Neuronal stem cell (in vitro differentiated cells): Measurements from ENCODE around the gene CACNG6.

Source experiments
- DNase-seq: peaks from one replicate; pipeline ENCODE4 v3.0.0-alpha.2; 2013; ENCODE audit warnings: low spot score
- H2AFZ ChIP-seq: one replicate; pipeline ENCODE4 v1.6.1; 2013; ENCODE audit warnings: mild to moderate bottlenecking, low read length, inconsistent platforms
- H2AK5ac ChIP-seq: 2 replicates; pipeline ENCODE4 v1.6.1; 2013; ENCODE audit warnings: low read depth, mild to moderate bottlenecking, inconsistent platforms, low read length, moderate library complexity, mixed read lengths
- H2BK120ac ChIP-seq: 2 replicates; pipeline ENCODE4 v1.6.1; 2013; ENCODE audit warnings: low read depth, mild to moderate bottlenecking, inconsistent platforms, low read length, moderate library complexity, mixed read lengths
- H2BK12ac ChIP-seq: one replicate; pipeline ENCODE4 v1.6.1; 2013; ENCODE audit warnings: low read length, inconsistent platforms
- H2BK15ac ChIP-seq: 2 replicates; pipeline ENCODE4 v1.6.1; 2013; ENCODE audit warnings: mild to moderate bottlenecking, low read length, inconsistent platforms, mixed read lengths
- H2BK5ac ChIP-seq: one replicate; pipeline ENCODE4 v1.6.1; 2013; ENCODE audit warnings: inconsistent platforms, mild to moderate bottlenecking, low read length, moderate library complexity
- H3K14ac ChIP-seq: one replicate; pipeline ENCODE4 v1.6.1; 2013; ENCODE audit warnings: low read length, inconsistent platforms
- H3K18ac ChIP-seq: 2 replicates; pipeline ENCODE4 v1.6.1; 2013; ENCODE audit warnings: low read length, inconsistent platforms
- H3K23ac ChIP-seq: 2 replicates; pipeline ENCODE4 v1.6.1; 2013; ENCODE audit warnings: low read depth, mild to moderate bottlenecking, mixed read lengths, low read length, inconsistent platforms; ENCODE audit not compliant: poor library complexity
- H3K27ac ChIP-seq: replicated peaks from 3 replicates; pipeline ENCODE4 v1.5.1; 2013; ENCODE audit warnings: low read length, inconsistent platforms
- H3K27me3 ChIP-seq, 3 experiments: 2 replicates each; pipeline ENCODE4 v1.6.1; 2013; ENCODE audit warnings: low read length in 3 of 3, mild to moderate bottlenecking in 2 of 3, inconsistent platforms in 1 of 3, low read depth in 1 of 3, mixed read lengths in 1 of 3, moderate library complexity in 1 of 3; ENCODE audit not compliant: control insufficient read depth in 3 of 3, insufficient read depth in 3 of 3
- H3K36me3 ChIP-seq, 2 donors: replicated peaks in 1 of 2; 2 replicates each; pipeline ENCODE4 v1.6.1; 2013; ENCODE audit warnings: low read length in 2 of 2; ENCODE audit not compliant: control insufficient read depth in 2 of 2, insufficient read depth in 2 of 2
- H3K4ac ChIP-seq: 2 replicates; pipeline ENCODE4 v1.6.1; 2013; ENCODE audit warnings: inconsistent platforms, mild to moderate bottlenecking, low read length, moderate library complexity
- H3K4me1 ChIP-seq, 2 donors: 1 replicate in 1 of 2; 2 replicates in 1 of 2; pipeline ENCODE4 v1.6.1; 2013; ENCODE audit warnings: low read length in 2 of 2, low read depth in 1 of 2; ENCODE audit not compliant: control insufficient read depth in 2 of 2, insufficient read depth in 1 of 2
- H3K4me2 ChIP-seq: one replicate; pipeline ENCODE4 v1.6.1; 2013; ENCODE audit warnings: mild to moderate bottlenecking, low read length, inconsistent platforms; ENCODE audit not compliant: insufficient read depth, poor library complexity, severe bottlenecking
- H3K4me3 ChIP-seq, 2 donors: 2 replicates each; pipeline ENCODE4 v1.5.1; 2013; ENCODE audit warnings: low read length in 2 of 2, mild to moderate bottlenecking in 2 of 2, inconsistent platforms in 1 of 2, moderate library complexity in 1 of 2
- H3K79me1 ChIP-seq: one replicate; pipeline ENCODE4 v1.6.1; 2013; ENCODE audit warnings: low read depth, mild to moderate bottlenecking, inconsistent platforms, low read length, moderate library complexity
- H3K9ac ChIP-seq: one replicate; pipeline ENCODE4 v1.6.1; 2013; ENCODE audit warnings: mild to moderate bottlenecking, low read depth, low read length, inconsistent platforms; ENCODE audit not compliant: poor library complexity
- H3K9me3 ChIP-seq, 2 donors: replicated peaks in 1 of 2; 2 replicates each; pipeline versions ENCODE3 to v1.6.1; 2013; ENCODE audit warnings: low read length in 2 of 2, mild to moderate bottlenecking in 2 of 2, inconsistent platforms in 1 of 2, low read depth in 1 of 2, mixed read lengths in 1 of 2, moderate library complexity in 1 of 2; ENCODE audit not compliant: control insufficient read depth in 2 of 2, insufficient read depth in 1 of 2
- H4K8ac ChIP-seq: one replicate; pipeline ENCODE4 v1.6.1; 2013; ENCODE audit warnings: low read depth, mild to moderate bottlenecking, inconsistent platforms, low read length, moderate library complexity
- H4K91ac ChIP-seq: one replicate; pipeline ENCODE4 v1.6.1; 2013; ENCODE audit warnings: low read length, low read depth, mild to moderate bottlenecking, inconsistent platforms; ENCODE audit not compliant: poor library complexity
- WGBS, 2 donors: extraction: QIAGEN DNeasy Blood & Tissue Kit; methylation state at CpG; one replicate each; pipeline ENCODE4 v1.1.7; 2013; ENCODE audit warnings: missing lambda C conversion rate in 2 of 2, mixed read lengths in 1 of 2; ENCODE audit not compliant: insufficient read length in 2 of 2, insufficient replicate concordance in 1 of 2; ENCODE audit errors: extremely low coverage in 2 of 2; 5-methylcytosine and 5-hydroxymethylcytosine counted together

Gene CACNG6

GRCh38 chr19:54024660-54025059, 33.2 kb downstream of the CACNG6 start:
- WGBS, 2 donors, result no CpG with 5 or more reads among the region's 9 CpGs
- Histone ChIP-seq H2AK5ac (no peak overlapping the region), H3K9ac (no peak overlapping the region), H2BK5ac (no peak overlapping the region), H4K8ac (no peak overlapping the region), H3K4ac (no peak overlapping the region), H3K4me2 (no peak overlapping the region), H3K23ac (no peak overlapping the region), H3K14ac (no peak overlapping the region), H3K18ac (peak overlapping the region; percentile 52), H2BK15ac (peak overlapping the region; percentile 79), H4K91ac (no peak overlapping the region), H3K4me1 (peaks cover 2 to 11% of the 10 kb centered on the region in 2 donors), H3K9me3 (peaks cover 0 to 3% of the 10 kb centered on the region in 2 donors), H3K79me1 (no peaks in the 10 kb centered on the region), H3K27me3 (no peaks in the 10 kb centered on the region), H2AFZ (no peak overlapping the region), H3K36me3 (no peaks in the 10 kb centered on the region), H3K27ac (no peak overlapping the region), H2BK120ac (no peak overlapping the region), H2BK12ac (no peak overlapping the region), H3K4me3 (no peak overlapping the region)
- no peak for DNase-seq

- H3K4ac ChIP-seq, result no peak overlapping the region
- H3K36me3 ChIP-seq, result no peaks in the 10 kb centered on the region
- no peak overlapping the region for H4K91ac ChIP-seq
- H3K18ac ChIP-seq, result no peak overlapping the region
- H3K9me3 ChIP-seq, result no peaks in the 10 kb centered on the region
- H3K4me3 ChIP-seq, result no peak overlapping the region
- no peak overlapping the region for H3K4me2 ChIP-seq
- no peaks in the 10 kb centered on the region for H3K27me3 ChIP-seq
- no peak overlapping the region for H2BK15ac ChIP-seq
- no peak overlapping the region for H2AK5ac ChIP-seq
- H3K4me1 ChIP-seq, result peaks cover 4 to 7% of the 10 kb centered on the region in 2 donors
- H3K23ac ChIP-seq, result no peak overlapping the region
- no peak overlapping the region for H2BK5ac ChIP-seq
- H3K27ac ChIP-seq, result no peak overlapping the region
- no peak overlapping the region for H2BK120ac ChIP-seq
- no peaks in the 10 kb centered on the region for H3K79me1 ChIP-seq
- no peak overlapping the region for H2BK12ac ChIP-seq
- peak overlapping the region; percentile 18 for H3K9ac ChIP-seq
- H2AFZ ChIP-seq, result no peak overlapping the region
- WGBS, 2 donors, result no CpG with 5 or more reads among the region's 7 CpGs
- DNase-seq, result no peak
- no peak overlapping the region for H3K14ac ChIP-seq
- H4K8ac ChIP-seq, result no peak overlapping the region
These were observed 35.2 kb downstream of the CACNG6 start for GRCh38 chr19:54026656-54027055.

GRCh38 chr19:54029301-54029700, 37.9 kb downstream of the CACNG6 start:
- H3K4me2 ChIP-seq, result no peak overlapping the region
- no peak overlapping the region for H3K14ac ChIP-seq
- no peak overlapping the region for H3K4ac ChIP-seq
- H3K27me3 ChIP-seq, result no peaks in the 10 kb centered on the region
- H2AK5ac ChIP-seq, result no peak overlapping the region
- no peak overlapping the region for H4K8ac ChIP-seq
- H3K23ac ChIP-seq, result no peak overlapping the region
- DNase-seq, result no peak
- no peak overlapping the region for H3K9ac ChIP-seq
- H2BK120ac ChIP-seq, result no peak overlapping the region
- no peaks in the 10 kb centered on the region for H3K36me3 ChIP-seq
- no CpG with 5 or more reads among the region's 3 CpGs for WGBS, 2 donors
- no peaks in the 10 kb centered on the region for H3K9me3 ChIP-seq
- H2BK5ac ChIP-seq, result no peak overlapping the region
- H3K18ac ChIP-seq, result no peak overlapping the region
- H2AFZ ChIP-seq, result no peak overlapping the region
- H4K91ac ChIP-seq, result no peak overlapping the region
- H3K79me1 ChIP-seq, result no peaks in the 10 kb centered on the region
- no peak overlapping the region for H2BK15ac ChIP-seq
- no peak overlapping the region for H3K4me3 ChIP-seq
- peaks cover 0 to 2% of the 10 kb centered on the region in 2 donors for H3K4me1 ChIP-seq
- H3K27ac ChIP-seq, result no peak overlapping the region
- H2BK12ac ChIP-seq, result no peak overlapping the region

DNA sequence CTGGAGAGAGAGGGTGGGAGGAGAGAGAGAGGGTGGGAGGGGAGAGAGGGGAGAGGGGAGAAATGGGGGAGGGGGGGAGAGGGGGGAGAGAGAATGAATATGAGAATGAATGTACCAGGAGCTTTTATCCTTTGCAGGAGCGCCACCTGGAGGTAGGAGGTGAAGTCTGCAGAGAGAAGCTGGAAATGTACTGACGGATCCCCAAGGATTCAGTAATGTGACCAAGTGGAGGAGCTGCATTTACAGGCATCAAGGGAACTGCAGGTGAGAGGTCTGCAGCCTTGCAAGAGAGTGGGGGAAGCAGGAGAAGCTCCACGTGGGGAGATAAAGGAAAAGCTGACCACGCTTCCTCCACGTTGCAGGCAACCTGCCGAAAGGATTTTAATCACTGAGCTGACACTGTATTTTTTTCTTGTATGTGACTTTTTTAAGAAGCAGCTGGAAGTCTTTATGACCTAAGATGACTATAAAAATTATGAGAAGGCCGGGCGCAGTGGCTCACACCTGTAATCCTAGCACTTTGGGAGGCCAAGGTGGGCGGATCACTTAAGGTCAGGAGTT, 38.6 kb downstream of the CACNG6 start:
- H3K4ac ChIP-seq, result no peak overlapping the region
- no peaks in the 10 kb centered on the region for H3K36me3 ChIP-seq
- H4K91ac ChIP-seq, result no peak overlapping the region
- H2BK5ac ChIP-seq, result no peak overlapping the region
- peak; percentile 65 for DNase-seq
- H3K9ac ChIP-seq, result no peak overlapping the region
- no peak overlapping the region for H3K4me3 ChIP-seq
- H3K27me3 ChIP-seq, result no peaks in the 10 kb centered on the region
- no CpG with 5 or more reads among the region's 9 CpGs for WGBS, 2 donors
- H2AK5ac ChIP-seq, result no peak overlapping the region
- peaks cover 3 to 4% of the 10 kb centered on the region in 2 donors for H3K4me1 ChIP-seq
- H2AFZ ChIP-seq, result no peak overlapping the region
- no peaks in the 10 kb centered on the region for H3K9me3 ChIP-seq
- no peak overlapping the region for H2BK15ac ChIP-seq
- no peak overlapping the region for H3K4me2 ChIP-seq
- H3K23ac ChIP-seq, result no peak overlapping the region
- H3K18ac ChIP-seq, result no peak overlapping the region
- H4K8ac ChIP-seq, result no peak overlapping the region
- no peak overlapping the region for H2BK12ac ChIP-seq
- H3K27ac ChIP-seq, result no peak overlapping the region
- no peaks in the 10 kb centered on the region for H3K79me1 ChIP-seq
- H3K14ac ChIP-seq, result no peak overlapping the region
- H2BK120ac ChIP-seq, result no peak overlapping the region
